ENCODE results near the gene KCNQ5.

Gene KCNQ5

DNA sequence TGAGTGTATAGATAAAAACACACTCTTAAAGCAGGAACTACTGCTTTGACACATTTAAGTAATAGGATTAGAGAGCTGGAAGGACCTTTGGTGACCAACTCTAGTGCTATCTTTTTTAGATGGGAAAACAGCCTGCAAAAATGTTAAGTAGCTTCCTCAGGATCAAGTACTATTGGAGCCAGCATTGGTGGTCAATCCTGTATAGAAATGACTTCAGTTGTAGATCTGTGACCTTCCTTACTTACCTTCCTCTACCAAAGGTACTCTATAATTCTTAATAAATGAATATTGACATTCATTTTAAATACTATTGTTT is 18.7 kb downstream of the KCNQ5 start:
- no peak for DNase-seq

DNA sequence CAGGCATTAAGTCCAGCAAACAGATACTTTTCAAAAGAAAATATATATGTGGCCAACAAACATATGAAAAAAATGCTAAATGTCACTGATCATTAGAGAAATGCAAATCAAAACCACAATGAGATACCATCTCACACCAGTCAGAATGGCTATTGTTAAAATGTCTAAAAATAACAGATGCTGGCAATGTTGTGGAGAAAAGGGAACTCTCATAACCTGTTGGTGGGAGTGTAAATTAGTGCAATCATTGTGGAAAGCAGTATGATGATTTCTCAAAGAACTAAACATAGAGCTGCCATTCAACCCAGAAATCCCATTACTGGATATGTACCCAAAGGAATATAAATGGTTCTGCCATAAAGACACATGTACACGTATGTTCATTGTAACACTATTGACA is 20.6 kb downstream of the KCNQ5 start:
- no peak for DNase-seq

DNA sequence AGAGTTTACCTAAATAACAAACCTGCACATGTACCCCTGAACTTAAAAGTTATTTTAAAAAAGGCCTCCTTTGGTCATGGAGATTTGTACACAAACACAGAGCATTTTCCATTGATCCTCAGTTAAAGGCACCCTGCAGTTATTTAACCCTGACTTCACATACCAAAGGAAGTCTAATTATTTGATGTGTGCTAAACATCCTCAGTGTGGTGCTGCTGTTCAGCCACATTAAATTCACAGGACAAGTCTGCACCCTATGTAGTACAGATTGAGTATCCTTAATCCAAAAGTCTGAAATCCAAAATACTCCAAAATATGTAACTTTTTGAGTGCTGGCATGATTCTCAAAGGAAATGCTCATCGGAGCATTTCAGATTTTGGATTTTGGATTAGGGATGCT is 21.4 kb downstream of the KCNQ5 start:
- DNase-seq, result no peak

DNA sequence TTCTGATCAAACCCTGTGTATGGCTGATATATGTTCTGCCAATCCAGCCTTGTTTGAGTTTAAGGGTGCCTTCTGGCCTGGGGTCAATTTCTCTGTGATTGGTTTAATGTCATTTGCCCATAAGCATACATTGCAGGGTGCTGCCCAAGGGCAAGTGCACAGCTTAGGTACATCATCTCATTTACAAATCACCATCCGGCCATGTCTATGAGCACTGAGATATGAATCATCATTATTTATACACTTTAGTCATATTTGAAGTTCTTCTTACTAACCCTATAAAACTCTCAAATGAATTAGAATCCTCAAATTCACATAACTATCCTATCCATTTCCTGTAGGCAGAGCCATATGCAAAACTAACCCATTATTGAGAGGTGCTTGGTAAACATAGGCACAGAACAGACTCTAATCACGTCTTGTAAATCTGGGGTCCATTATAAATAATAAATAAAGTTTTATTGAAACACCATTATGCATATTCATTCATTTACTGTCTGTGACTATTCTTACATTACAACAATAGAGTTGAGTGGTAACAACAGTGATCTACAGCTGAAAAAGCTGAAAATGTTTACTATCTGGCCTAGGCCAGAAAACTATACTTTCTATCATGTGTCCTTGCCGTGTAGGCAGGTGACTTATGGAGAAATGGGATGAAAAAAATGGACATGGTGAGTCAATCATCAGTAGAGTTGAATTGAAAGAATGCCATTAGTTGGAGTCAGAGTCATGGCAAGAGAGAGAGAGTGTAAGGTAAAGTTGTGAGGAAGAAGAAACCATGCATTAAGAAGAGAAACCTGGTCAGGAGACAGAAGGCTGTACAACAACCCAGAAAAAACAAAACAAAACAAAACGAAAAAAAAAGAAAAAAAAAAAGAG is 25.0 kb downstream of the KCNQ5 start:
- DNase-seq, result no peak

GRCh38 chr6:72647489-72647888 is 25.6 kb downstream of the KCNQ5 start:
- no peak for DNase-seq

- DNase-seq, result no peak
Measured at GRCh38 chr6:72649032-72649984, 27.4 kb downstream of the KCNQ5 start.

- no peak for DNase-seq
Measured at GRCh38 chr6:72650081-72650745, 28.3 kb downstream of the KCNQ5 start.

GRCh38 chr6:72651174-72651573 is 29.3 kb downstream of the KCNQ5 start:
- DNase-seq, result no peak

DNA sequence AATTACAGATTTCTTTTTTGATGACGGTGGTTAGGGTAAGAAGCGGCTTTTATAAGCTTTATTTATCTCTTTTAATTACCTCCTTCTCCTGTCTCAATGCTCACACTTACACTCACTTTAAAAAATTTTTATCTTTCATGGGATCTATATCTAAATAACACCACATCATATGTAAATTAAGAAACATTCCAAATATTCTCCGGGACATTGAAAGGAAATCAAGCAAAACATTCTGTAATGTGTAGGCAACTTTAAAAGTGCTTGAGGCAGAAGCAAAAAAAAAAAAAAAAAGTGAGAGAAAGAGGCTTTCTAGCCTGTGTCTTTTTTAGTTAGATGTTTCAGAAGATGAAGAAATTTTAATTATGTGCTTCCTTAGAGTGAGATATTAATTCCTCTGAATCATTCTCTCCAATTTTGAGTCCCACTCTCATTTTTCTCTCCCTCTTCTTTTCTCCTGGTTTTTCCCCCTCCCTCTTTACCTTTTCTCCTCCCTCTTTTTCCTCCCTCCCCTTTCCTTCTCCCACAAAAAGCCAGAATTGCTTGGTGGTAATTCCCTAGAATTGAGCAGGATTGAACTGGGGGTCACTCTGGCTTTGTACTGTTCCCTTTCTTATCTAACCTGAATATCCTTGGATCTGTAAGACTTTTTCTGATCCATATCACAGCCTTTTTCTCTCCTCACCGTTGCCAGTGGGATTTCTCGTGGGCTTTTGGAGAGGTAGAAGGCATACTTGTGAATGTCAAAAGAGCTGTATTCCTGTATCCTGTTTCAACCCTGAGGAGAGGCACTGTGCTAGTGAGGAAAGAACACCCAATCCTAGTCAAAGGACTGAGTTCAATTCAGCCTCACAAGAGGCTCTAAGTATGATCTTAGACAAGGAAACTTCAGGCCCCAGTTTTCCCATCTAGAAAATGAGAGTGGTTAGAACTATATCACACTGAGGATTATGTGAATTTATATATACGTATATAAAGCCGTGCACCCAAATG is 30.4 kb downstream of the KCNQ5 start:
- no peak for DNase-seq

GRCh38 chr6:72653026-72653425 is 31.2 kb downstream of the KCNQ5 start:
- DNase-seq, result no peak

DNA sequence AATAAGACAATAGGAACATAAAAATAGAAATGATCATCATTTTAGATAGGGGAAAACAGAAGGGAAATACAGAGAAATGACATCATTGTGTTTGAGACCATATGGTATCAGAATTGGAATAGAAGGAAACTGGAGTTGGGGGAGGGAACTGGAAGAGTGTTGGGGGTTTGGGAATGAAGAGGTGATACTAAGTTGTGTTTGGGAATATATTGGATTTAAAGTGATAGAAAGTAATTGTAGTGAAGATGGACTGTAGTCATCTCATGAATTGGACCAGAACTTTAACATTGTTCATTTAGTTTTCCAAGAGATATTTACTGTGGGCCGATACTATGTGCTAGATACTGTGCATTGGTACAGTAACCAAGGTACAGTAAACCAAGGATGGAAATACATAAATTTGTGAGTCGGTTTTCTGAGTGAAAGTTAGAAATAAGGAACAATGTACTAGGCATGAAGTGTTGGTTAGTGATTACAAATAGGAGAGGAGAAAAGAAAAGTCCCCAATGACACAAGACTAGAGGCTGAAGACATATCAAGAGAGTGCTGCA is 32.3 kb downstream of the KCNQ5 start:
- DNase-seq, result no peak

DNA sequence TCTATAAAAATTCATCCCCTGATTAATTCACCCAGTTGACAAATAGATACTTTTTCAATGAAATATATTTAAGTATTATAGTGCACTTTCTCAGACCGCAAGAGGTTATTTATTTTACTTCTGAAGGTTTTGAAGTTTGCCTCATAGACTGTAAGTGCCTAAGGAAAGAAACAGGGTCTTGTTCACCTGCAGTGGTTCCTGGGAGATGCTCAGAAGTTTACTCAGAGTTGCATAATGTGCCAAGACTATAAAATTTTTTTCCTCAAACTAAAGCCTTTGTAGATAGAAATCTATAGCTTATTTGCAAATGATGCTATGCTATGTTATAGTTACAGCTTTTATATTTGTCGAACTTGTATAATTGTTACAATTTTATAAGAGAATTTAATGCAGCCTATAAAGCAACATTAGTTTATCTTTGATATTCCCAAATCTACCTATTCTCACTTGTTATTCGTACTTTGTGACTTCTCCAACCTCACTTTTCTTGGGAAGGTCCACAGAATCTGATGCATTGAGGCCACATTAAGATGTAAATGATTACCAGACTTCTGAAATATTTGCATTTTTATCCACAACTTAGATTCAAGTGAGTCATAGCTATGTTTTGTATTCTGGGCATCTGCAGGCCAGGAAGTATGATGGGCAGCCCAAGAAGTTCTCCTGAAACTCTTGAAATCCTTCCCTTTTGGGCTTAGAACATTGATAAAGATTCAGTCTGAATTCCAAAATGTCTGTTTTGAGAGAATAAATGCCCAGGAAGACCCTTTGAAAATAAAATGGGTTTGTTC is 35.7 kb downstream of the KCNQ5 start:
- DNase-seq, result no peak

DNA sequence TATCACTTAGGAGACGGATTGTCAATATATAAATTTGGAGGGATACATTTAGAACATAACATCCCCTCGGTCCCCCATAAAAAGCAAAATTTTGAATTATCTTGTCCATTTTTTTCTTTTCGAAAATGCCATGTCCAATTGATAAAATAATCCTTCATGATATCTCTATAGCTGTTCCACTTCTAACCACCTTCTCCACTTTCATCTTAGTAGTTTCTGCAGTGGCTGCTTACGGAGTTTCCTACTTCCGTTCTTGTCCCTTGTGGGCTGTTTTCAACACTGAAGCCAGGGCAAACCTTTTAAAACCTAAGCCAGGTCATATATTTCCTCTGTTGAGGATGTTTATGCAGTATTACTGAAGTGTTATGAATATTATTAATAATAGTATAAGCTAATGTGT is 37.9 kb downstream of the KCNQ5 start:
- DNase-seq, result no peak

- DNase-seq, result no peak
Measured at GRCh38 chr6:72661411-72661810, 39.5 kb downstream of the KCNQ5 start.

DNA sequence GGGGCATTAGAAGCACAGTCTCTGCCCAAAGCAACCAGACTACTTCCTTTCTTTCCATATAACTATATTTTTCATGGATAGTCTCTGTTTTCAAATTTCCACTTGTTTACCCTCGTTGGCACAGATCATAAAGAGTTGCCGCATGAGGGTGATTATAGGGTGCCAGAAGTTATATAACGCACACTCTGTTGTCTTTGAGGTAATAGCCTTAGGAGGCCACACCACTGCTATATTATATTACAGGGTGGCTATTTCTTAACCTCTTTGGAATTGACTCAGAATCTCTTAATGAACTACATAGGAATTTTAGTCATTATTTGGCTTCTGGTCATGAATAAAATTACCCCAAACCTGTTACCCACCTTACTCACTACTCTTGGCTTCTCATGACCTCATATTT is 43.7 kb downstream of the KCNQ5 start:
- DNase-seq, result no peak

GRCh38 chr6:72669324-72669723 is 47.5 kb downstream of the KCNQ5 start:
- DNase-seq, result no peak

DNA sequence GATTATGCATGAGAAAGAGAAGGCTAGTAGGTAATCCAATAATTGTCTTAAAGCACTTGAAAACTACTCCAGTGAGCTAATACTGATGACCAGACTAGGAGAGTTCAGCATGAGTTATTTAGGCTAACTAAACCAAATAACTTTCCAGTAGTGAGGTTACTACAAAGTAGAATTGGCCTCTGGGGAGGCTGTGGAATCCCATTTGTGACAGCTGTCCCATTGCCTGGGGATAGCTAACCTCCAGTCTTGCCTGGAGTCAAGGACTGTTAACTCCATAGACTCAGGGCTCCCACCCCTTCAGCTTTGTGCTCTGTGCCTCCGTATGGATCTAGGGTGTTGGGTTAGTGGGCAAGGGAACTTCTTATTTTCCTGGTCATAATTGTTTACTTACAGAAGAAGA is 51.0 kb downstream of the KCNQ5 start:
- DNase-seq, result no peak

GRCh38 chr6:72674842-72675241 is 53.0 kb downstream of the KCNQ5 start:
- no peak for DNase-seq

- DNase-seq, result no peak
Measured at GRCh38 chr6:72675396-72675795, 53.5 kb downstream of the KCNQ5 start.

DNA sequence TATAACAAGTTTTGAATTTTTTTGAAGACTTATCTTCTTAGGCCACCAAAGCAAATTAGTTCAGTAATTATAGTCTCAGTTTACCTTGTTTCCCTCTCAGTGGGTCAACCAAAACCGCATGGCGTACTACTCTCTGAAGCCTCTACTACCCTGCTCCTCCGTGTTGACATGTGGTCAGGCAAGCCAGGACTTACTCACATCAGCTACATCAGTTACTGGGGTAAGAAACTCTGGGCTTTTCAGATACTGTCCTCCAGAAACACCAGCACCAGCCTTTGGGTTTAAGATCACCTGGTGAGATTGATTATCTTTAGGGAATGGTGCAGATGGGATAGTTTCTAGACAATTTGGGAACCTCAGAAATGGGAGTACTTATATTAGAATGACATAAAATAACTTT is 55.1 kb downstream of the KCNQ5 start:
- DNase-seq, result no peak

DNA sequence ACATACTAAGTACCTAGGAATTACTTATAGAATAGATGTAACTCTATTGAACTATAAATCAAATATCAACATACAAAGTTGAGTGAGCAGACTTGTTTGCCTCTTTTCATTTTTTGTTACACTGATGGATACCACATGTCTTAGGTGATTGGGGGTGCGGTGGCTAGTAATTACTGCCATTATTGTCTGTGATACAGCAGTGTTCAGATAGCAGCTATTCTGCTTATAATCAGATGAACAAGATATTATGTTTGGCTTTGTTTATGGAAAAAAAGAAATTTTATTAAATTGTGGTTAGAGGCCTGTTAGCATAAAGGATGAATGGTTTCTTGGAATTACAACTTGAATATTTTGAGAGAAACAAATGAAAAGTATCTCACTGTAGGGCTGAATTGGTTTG is 55.9 kb downstream of the KCNQ5 start:
- DNase-seq, result no peak

Data from activated T-cell treated with anti-CD3 and anti-CD28 coated beads, Interleukin-2, amount 50 U/mL, for 48 hours (primary cell).